Measurements from ENCODE around the gene ADRA2A. TPM values are rescaled to one million over a fixed set of nuclear protein-coding genes. Genes with fewer than 3 reads are reported as not detected.

Gene ADRA2A
- total RNA-seq, 1 experiment from 2014 or later = not detected

- Histone ChIP-seq H3K79me2 (ENCODE audit: low read depth) (no peaks in the 10 kb centered on the region), H3K27me3 (ENCODE audit: insufficient read depth, low read depth) (no peaks in the 10 kb centered on the region), H3K36me3 (ENCODE audit: low read depth) (no peaks in the 10 kb centered on the region), H3K4me1 (replicated peaks; ENCODE audit: insufficient read depth) (no peaks in the 10 kb centered on the region), H2AFZ (no peak overlapping the region), H3K4me2 (no peak overlapping the region), H4K20me1 (ENCODE audit: insufficient read depth) (no peaks in the 10 kb centered on the region), H3K9me3 (ENCODE audit: insufficient read depth, low read depth) (no peaks in the 10 kb centered on the region), H3F3A (ENCODE audit: insufficient read depth, low read depth) (no peaks in the 10 kb centered on the region), H3K27ac (no peak overlapping the region), H3K4me3 (no peak overlapping the region), H3K9me2 (ENCODE audit: insufficient read depth) (no peaks in the 10 kb centered on the region)
- intact Hi-C loops (cut with micrococcal nuclease; ENCODE audit: unreplicated experiment) = no loop called here
- DNase-seq = no peak
- TF ChIP-seq, protein P1, sequence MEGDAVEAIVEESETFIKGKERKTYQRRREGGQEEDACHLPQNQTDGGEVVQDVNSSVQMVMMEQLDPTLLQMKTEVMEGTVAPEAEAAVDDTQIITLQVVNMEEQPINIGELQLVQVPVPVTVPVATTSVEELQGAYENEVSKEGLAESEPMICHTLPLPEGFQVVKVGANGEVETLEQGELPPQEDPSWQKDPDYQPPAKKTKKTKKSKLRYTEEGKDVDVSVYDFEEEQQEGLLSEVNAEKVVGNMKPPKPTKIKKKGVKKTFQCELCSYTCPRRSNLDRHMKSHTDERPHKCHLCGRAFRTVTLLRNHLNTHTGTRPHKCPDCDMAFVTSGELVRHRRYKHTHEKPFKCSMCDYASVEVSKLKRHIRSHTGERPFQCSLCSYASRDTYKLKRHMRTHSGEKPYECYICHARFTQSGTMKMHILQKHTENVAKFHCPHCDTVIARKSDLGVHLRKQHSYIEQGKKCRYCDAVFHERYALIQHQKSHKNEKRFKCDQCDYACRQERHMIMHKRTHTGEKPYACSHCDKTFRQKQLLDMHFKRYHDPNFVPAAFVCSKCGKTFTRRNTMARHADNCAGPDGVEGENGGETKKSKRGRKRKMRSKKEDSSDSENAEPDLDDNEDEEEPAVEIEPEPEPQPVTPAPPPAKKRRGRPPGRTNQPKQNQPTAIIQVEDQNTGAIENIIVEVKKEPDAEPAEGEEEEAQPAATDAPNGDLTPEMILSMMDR (conservative IDR thresholded peaks at IDR 0.05) = no peak
- no peak for TF ChIP-seq EZH2 (IDR thresholded peaks at IDR 0.05; ENCODE audit: low read depth)
- ChIA-PET CTCF (no interaction called here), POLR2A (ENCODE audit: unreplicated experiment) (no interaction called here)
- no TSS peak for BruUV-seq (replicated peaks)
These were observed 38.1 kb downstream of the ADRA2A start for GRCh38 chr10:111114758-111115500.

- H3K9me2 ChIP-seq (ENCODE audit: insufficient read depth) = no peaks in the 10 kb centered on the region
- no peaks in the 10 kb centered on the region for H3K4me1 ChIP-seq (replicated peaks; ENCODE audit: insufficient read depth)
- H3K36me3 ChIP-seq (ENCODE audit: low read depth) = no peaks in the 10 kb centered on the region
- no peak overlapping the region for H3K4me2 ChIP-seq
- H3K9me3 ChIP-seq (ENCODE audit: insufficient read depth, low read depth) = no peaks in the 10 kb centered on the region
- no peak overlapping the region for H3K4me3 ChIP-seq
- no peaks in the 10 kb centered on the region for H3F3A ChIP-seq (ENCODE audit: insufficient read depth, low read depth)
- DNase-seq = no peak
- ChIA-PET CTCF (no interaction called here), POLR2A (ENCODE audit: unreplicated experiment) (no interaction called here)
- no TSS peak for BruUV-seq (replicated peaks)
- intact Hi-C loops (cut with micrococcal nuclease; ENCODE audit: unreplicated experiment) = no loop called here
- no peaks in the 10 kb centered on the region for H4K20me1 ChIP-seq (ENCODE audit: insufficient read depth)
- TF ChIP-seq EZH2 (IDR thresholded peaks at IDR 0.05; ENCODE audit: low read depth) = no peak
- TF ChIP-seq, protein P1 (conservative IDR thresholded peaks at IDR 0.05) = no peak
- H3K79me2 ChIP-seq (ENCODE audit: low read depth) = no peaks in the 10 kb centered on the region
- H2AFZ ChIP-seq = no peak overlapping the region
- H3K27me3 ChIP-seq (ENCODE audit: insufficient read depth, low read depth) = no peaks in the 10 kb centered on the region
- H3K27ac ChIP-seq = no peak overlapping the region
These were observed 39.4 kb downstream of the ADRA2A start for GRCh38 chr10:111116211-111116610.

DNA sequence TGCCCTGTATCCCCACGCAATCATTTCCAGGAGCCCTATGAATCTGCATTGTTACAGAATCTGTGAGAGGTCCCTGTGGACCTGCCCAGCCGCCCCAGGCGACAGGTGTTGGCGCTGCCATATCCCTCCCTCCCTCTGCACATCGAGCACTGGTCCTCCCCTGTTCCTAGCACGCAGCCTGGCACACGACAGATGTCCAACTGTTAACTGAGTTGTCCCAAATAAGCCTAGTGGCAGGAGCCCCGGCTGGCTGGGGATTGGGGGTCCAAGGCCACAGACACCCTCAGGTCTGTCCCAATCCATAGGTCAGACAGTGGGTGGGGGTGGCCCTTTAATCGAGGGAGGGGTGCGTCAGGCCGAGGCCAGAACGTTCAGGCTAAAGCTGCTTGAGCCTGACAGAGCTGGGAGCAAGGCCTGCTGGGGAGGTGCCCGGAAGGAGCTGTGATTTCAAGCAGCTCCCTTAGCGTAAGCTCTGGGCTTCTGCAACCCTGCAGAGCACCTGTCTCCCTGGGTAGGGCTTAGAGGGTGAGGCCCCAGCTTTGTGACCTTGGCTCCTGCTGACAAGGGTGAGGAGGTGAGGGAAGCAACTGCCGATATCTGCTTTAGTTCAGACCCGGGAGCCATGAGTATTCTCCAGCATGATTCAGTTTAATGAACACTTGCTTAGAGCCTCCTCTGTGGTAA, 40.1 kb downstream of the ADRA2A start:
- no peak overlapping the region for H3K4me3 ChIP-seq
- no peak overlapping the region for H3K4me2 ChIP-seq
- no peak overlapping the region for H3K27ac ChIP-seq
- H3K4me1 ChIP-seq (replicated peaks; ENCODE audit: insufficient read depth) = no peaks in the 10 kb centered on the region
- no TSS peak for BruUV-seq (replicated peaks)
- no peaks in the 10 kb centered on the region for H3F3A ChIP-seq (ENCODE audit: insufficient read depth, low read depth)
- no peaks in the 10 kb centered on the region for H3K9me2 ChIP-seq (ENCODE audit: insufficient read depth)
- intact Hi-C loops (cut with micrococcal nuclease; ENCODE audit: unreplicated experiment) = no loop called here
- TF ChIP-seq, protein P1 (conservative IDR thresholded peaks at IDR 0.05) = no peak
- TF ChIP-seq EZH2 (IDR thresholded peaks at IDR 0.05; ENCODE audit: low read depth) = no peak
- POLR2A ChIA-PET (ENCODE audit: unreplicated experiment) = no interaction called here
- H4K20me1 ChIP-seq (ENCODE audit: insufficient read depth) = no peaks in the 10 kb centered on the region
- CTCF ChIA-PET = no interaction called here
- H3K27me3 ChIP-seq (ENCODE audit: insufficient read depth, low read depth) = no peaks in the 10 kb centered on the region
- no peaks in the 10 kb centered on the region for H3K9me3 ChIP-seq (ENCODE audit: insufficient read depth, low read depth)
- no peak for DNase-seq
- no peaks in the 10 kb centered on the region for H3K36me3 ChIP-seq (ENCODE audit: low read depth)
- no peaks in the 10 kb centered on the region for H3K79me2 ChIP-seq (ENCODE audit: low read depth)
- H2AFZ ChIP-seq = no peak overlapping the region

All from PC-9 (cell line).